ENCODE results near the gene FLOT2.
"Not testable (repeated sequence)": the region's sequence is repeated elsewhere in the genome, so short reads cannot be mapped to it uniquely, and the experiment has no call there.

FLOT2 gene

GRCh38 chr17:28839221-28839620 is 58.3 kb downstream of the FLOT2 start:
- DNase-seq = no peak

- DNase-seq = not testable (repeated sequence)
Measured at GRCh38 chr17:28836541-28836940, 61.0 kb downstream of the FLOT2 start.

- no peak for DNase-seq
Measured at GRCh38 chr17:28834420-28834819, 63.1 kb downstream of the FLOT2 start.

Measured in NCI-H1092 (cell line).